Activated CD4-positive, alpha-beta T cell treated with anti-CD3 and anti-CD28 coated beads, Interleukin-2, amount 10 ng/mL, durations not matched to agents 24 days and 14 days (primary cell): ENCODE data around the gene AKAP4. TPM values are rescaled to one million over a fixed set of nuclear protein-coding genes. Genes with fewer than 3 reads are reported as not detected.

ENCODE experiments used
- DNase-seq: peaks from one replicate; pipeline ENCODE4 v3.0.0; 2022
- H3K27ac Mint-ChIP-seq: one replicate; pipeline ENCODE4 v1.8.0; 2022; ENCODE audit warnings: mild to moderate bottlenecking, mixed read lengths
- H3K27me3 Mint-ChIP-seq: one replicate; pipeline ENCODE4 v1.8.0; 2022; ENCODE audit warnings: mixed read lengths
- H3K36me3 Mint-ChIP-seq: one replicate; pipeline ENCODE4 v1.8.0; 2022; ENCODE audit warnings: low read depth, mild to moderate bottlenecking, mixed read lengths
- H3K4me1 Mint-ChIP-seq: one replicate; pipeline ENCODE4 v1.8.0; 2021; ENCODE audit warnings: mixed read lengths
- H3K4me3 Mint-ChIP-seq: one replicate; pipeline ENCODE4 v1.8.0; 2022; ENCODE audit warnings: mild to moderate bottlenecking, moderate library complexity, mixed read lengths
- H3K9me3 Mint-ChIP-seq: one replicate; pipeline ENCODE4 v1.8.0; 2021; ENCODE audit warnings: mixed read lengths
- intact Hi-C: fragments of 100-400 bp; cut with micrococcal nuclease; formaldehyde crosslinking; loops from one replicate; pipeline ENCODE4 v1.15.1; 2023
- total RNA-seq: library from RNA; stranded (reverse); gene quantifications from 2 replicates; pipeline ENCODE4 v1.2.3, GENCODE V29; 2022

Gene AKAP4
- total RNA-seq, 1 donor from 2014 or later: not detected

DNA sequence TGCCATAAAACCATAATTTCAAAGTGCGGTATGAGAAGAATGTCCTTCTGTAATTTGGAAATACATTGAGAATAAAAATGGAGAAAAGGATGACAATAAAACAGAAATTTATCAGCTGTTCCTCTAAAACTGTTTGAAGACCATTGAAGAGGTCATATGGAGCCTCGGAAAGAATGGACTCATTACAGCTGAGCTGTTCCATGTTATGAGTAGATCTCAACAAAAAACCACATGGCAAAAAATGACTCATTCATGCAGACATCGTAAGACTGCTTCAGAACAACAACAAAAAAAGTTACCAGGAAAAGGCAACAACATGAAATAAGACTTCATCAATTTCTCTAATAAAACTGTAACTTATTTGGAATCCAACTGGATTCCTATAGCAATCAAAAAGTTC is 39.7 kb downstream of the AKAP4 start:
- Mint-ChIP-seq H3K27ac (no peak overlapping the region), H3K9me3 (no peaks in the 10 kb centered on the region), H3K27me3 (no peaks in the 10 kb centered on the region), H3K4me1 (no peaks in the 10 kb centered on the region), H3K36me3 (no peaks in the 10 kb centered on the region), H3K4me3 (no peak overlapping the region)
- no peak for DNase-seq
- intact Hi-C loops: no loop called here

DNA sequence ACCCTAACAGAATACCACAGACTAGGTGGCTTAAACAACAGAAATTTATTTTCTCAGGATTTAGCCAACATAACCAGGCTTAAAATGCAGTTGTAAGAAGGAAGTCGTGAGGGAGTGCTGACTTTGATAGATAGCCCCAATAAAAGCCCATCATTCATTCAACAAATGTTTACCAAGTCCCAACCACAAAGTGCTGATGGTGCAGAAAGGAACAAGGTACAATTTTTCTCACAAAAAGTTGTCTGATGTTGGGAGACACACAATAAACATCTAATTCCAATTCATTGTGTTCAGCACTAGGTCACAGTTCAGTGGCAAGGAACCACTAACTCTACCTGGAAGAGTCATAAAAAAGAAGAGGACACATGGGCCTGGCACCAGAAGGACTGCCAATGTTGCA is 42.2 kb downstream of the AKAP4 start:
- Mint-ChIP-seq H3K27ac (no peak overlapping the region), H3K27me3 (no peaks in the 10 kb centered on the region), H3K9me3 (no peaks in the 10 kb centered on the region), H3K36me3 (no peaks in the 10 kb centered on the region), H3K4me3 (no peak overlapping the region), H3K4me1 (no peaks in the 10 kb centered on the region)
- no peak for DNase-seq
- intact Hi-C loops: no loop called here

- Mint-ChIP-seq H3K4me1 (no peaks in the 10 kb centered on the region), H3K4me3 (no peak overlapping the region), H3K36me3 (no peaks in the 10 kb centered on the region), H3K27me3 (no peaks in the 10 kb centered on the region), H3K9me3 (no peaks in the 10 kb centered on the region), H3K27ac (no peak overlapping the region)
- no peak for DNase-seq
- intact Hi-C loops: no loop called here
These were observed 43.2 kb downstream of the AKAP4 start for GRCh38 chrX:50157545-50158135.

DNA sequence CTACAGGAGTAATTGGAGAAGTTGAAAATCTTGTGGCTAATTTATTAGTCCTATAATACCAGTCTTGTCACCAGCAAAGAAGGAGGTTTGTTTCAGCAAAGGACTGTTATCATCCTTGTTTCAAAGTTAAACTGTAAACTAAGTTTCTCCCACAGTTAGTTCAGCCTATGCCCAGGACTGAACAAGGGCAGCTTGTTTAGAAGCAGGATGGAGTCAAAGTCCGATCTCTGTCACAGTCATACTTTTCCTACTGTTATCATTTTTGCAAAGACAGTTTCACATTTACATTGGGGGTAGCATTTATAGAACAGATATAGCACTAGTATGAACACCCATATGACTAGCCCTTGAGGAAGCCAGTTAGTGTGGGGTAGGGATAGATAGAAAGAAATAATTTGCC is 46.4 kb downstream of the AKAP4 start:
- no peaks in the 10 kb centered on the region for H3K9me3 Mint-ChIP-seq
- intact Hi-C loops: no loop called here

GRCh38 chrX:50152456-50152855 is 48.4 kb downstream of the AKAP4 start:
- intact Hi-C loops: no loop called here
- H3K27ac Mint-ChIP-seq: no peak overlapping the region
- no peaks in the 10 kb centered on the region for H3K27me3 Mint-ChIP-seq
- no peak overlapping the region for H3K4me3 Mint-ChIP-seq
- no peaks in the 10 kb centered on the region for H3K4me1 Mint-ChIP-seq
- H3K9me3 Mint-ChIP-seq: no peaks in the 10 kb centered on the region
- H3K36me3 Mint-ChIP-seq: no peaks in the 10 kb centered on the region
- no peak for DNase-seq

More for the DNA sequence above, 46.4 kb downstream of the AKAP4 start:
- DNase-seq: no peak
- Mint-ChIP-seq H3K4me1 (no peaks in the 10 kb centered on the region), H3K36me3 (no peaks in the 10 kb centered on the region), H3K27me3 (no peaks in the 10 kb centered on the region), H3K4me3 (no peak overlapping the region), H3K27ac (no peak overlapping the region)

GRCh38 chrX:50147972-50148371 is 52.8 kb downstream of the AKAP4 start:
- H3K36me3 Mint-ChIP-seq: no peaks in the 10 kb centered on the region
- DNase-seq: no peak
- no peak overlapping the region for H3K4me3 Mint-ChIP-seq
- no peaks in the 10 kb centered on the region for H3K27me3 Mint-ChIP-seq
- no peak overlapping the region for H3K27ac Mint-ChIP-seq
- no peaks in the 10 kb centered on the region for H3K4me1 Mint-ChIP-seq
- no peaks in the 10 kb centered on the region for H3K9me3 Mint-ChIP-seq
- intact Hi-C loops: no loop called here

Other genes starting within 250 kb of the AKAP4 start
- 0.56 and 1.0 TPM in 2 replicates for gene CCNB3, start 3.8 kb upstream of the AKAP4 start, total RNA-seq